NCI-H1694 (cell line): Measurements from ENCODE around the gene OR6C4.
"Not testable (repeated sequence)": the region's sequence is repeated elsewhere in the genome, so short reads cannot be mapped to it uniquely, and the experiment has no call there.

Experiments
- DNase-seq: peaks from one replicate; lab custom pipeline; 2025; lab: John Stamatoyannopoulos, UW

Gene OR6C4

DNA sequence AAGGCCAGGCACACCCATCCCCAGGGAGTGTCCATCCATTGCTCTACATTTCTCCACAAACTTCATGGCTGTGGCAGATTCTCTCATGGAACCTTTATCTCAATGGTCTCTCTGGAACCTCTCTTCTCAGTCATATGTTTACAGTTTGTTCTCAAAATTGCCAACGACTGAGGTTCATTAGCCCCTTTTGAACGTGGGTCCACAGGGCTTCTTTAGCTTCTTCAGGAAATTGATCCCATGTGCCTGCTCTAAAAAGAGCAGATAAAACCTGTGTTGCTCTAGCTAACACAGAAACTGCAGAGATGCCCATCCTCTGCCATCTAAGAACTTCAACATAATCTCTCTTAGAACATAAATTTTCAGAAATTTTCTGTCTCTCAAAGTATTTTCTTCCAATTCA, at the start of gene OR6C4:
Gene OR6C4 (plus strand): TSS at position 301 of the 400 bp plus-strand sequence. CDS start 1,625 bp downstream, outside the sequence.
- DNase-seq = no peak

DNA sequence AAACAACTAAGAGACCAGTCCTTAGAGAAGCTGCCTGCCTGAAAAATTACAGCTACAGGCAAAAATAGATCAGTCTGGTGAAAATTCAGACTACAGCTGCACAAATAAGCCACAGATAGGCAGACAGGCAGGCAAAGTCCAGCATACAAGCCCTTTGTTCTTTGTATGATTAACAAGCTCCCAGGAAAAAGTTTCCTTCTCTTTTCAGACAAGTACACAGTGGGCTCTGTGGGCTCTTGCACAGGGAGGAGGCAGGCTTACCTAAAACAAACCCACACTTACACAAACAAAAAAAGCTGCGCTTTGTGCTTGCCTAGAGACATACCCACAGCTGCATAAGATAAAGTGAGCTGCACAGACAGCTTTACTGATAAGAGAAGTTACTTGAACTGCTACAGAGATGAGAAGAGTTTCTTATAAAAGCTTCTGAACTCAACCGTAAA, 49.6 kb upstream of the OR6C4 start:
- DNase-seq = no peak

DNA sequence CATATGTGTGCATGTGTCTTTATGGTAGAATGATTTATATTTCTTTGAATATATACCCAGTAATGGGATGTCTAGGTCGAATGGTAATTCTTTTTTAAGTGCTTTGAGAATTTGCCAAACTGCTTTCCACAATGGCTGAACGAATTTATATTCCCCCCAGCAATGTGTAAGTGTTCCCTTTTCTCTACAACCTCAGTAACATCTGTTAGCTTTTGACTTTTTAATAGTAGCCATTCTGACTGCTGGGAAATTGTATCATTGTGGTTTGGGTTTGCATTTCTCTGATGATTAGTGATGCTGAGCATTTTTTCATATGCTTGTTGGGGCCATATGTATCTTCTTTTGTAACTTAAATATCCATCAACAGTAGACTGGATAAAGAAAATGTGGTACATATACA, 47.8 kb upstream of the OR6C4 start:
- DNase-seq = no peak

DNA sequence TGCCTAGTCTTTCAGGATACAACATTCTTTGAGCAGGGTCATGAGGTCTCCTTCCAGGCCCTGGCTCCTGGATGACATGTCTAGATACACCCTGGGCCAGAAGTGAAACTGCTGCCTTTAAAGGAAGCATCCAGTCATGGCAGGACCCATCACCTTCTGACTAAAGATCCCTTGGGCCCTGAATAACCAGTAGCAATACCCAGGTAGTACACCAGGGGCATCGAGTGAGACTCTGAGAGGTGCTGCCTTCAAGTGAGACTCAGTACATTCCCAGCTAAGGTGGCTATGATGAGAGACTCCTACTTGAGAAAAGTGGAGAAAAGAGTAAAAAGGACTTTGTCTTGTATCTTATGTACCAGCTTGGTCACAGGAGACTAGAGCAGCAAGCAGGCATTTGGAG, 33.7 kb upstream of the OR6C4 start:
- no peak for DNase-seq

DNA sequence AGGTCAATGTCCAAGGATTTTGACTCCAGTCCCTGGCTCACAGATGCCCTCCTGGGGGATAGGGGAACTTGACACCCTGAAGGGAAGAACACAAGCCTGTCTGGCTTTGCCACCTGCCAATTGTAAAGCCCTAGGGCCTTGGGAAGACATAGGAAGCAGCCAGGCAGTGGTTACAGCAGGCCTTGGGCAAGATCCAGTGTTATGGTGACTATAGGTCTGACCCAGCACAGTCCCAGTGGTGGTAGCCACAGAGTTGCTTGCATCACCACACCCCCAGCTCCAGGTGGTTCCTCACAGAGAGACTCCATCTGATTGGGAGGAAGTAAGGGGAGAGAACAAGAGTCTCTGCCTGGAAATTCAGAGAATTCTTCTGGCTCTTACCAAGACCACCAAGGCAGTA, 33.0 kb upstream of the OR6C4 start:
- no peak for DNase-seq

DNA sequence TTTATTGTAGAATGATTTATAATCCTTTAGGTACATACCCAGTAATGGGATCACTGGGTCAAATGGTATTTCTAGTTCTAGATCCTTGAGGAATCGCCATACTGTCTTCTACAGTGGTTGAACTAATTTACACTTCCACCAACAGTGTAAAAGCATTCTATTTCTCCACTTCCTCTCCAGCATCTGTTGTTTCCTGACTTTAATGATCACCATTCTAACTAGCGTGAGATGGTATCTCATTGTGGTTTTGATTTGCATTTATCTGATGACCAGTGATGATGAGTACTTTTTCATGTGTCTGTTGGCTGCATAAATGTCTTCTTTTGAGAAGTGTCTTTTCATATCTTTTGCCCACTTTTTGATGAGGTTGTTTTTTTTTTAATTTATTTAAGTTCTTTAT, 1.2 kb upstream of the OR6C4 start:
- DNase-seq = not testable (repeated sequence)

DNA sequence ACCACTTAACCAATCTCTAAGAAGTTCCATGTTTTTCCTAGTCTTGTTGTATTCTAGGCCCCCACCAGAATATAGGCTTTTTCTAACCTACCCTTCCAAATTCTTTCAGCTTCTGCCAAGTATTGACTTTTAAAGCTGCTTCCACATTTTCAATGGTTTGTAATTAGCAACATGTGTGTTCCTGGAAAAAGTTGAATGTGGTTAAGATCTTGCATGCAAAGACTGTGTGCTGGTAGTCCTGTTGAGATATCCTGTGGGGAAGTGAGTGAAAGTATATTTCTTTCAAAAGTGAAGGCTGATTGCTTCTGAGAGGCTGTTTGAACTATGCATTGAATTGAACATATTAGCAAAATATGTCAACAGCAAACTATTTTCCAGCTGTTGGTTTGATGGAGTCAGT, 646 bp upstream of the OR6C4 start:
- DNase-seq = no peak

DNA sequence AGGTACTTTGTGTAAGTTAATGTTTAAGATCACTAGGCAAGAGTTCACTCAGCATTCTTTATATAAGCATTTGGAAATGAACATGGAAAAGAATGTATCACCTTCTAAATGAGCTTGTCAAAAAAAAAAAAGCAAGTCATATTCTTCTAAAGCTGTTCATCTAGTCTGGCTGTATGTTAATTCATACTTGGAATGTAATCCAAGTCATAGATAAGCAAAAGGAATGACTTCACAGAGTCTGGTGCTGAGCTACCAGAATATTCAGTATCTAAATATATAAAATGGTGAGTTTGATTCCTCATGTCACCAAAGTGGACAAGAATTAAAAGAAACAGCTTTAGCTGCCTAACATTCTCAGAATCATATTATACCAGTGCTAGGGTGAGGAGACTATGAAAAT, 4.9 kb downstream of the OR6C4 start:
- no peak for DNase-seq

DNA sequence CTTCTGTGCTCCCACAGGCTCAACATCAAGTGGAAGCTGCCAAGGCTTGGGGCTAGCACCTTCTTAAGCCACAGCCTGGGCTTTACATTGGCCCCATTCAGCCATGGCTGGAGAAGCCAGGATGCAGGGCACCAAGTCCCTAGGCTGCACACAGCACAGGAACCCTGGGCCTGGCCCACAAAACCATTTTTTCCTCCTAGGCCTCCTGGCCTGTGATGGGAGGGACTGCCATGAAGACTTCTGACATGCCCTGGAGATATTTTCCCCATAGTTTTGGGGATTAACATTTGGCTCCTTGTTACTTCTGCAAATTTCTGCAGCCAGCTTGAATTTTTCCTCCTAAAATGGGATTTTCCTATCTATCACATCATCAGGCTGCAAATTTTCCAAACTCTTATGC, 20.7 kb downstream of the OR6C4 start:
- DNase-seq = not testable (repeated sequence)

DNA sequence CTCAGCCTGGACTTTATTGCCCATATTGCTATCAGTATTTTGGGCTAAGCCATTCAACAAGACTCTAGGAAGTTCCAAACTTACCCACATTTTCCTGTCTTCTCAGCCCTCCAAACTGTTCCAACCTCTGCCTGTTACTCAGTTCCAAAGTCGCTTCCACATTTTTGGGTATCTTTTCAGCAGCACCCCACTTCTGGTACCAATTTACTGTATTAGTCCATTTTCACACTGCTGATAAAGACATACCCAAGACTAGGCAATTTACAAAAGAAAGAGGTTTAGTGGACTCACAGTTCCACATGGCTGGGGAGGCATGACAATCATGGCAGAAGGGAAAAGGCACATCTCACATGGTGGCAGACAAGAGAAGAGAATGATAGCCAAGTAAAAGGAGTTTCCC, 21.3 kb downstream of the OR6C4 start:
- DNase-seq = not testable (repeated sequence)

DNA sequence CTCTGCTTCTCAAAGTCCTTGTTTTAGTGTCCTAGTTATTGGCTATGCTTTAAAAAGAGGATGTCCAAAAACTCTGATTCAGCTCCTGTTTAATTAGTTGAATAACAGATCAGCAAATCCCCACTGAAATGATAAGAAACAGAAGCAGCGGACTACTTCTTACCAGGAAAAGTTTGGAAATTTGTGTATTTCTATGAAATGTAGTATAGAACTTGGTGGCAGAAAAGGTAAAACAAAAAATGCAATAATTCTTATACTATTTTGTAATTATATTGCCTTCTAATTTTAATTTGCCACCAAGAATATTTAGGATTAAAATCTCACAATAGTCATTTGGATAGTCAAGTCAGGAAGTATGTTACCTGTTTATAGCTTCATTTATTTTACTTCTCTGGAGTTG, 22.8 kb downstream of the OR6C4 start, which contains the start of gene OR2AP1:
Gene OR2AP1 (plus strand): TSS at position 301 of the 400 bp plus-strand sequence. CDS start 1,947 bp downstream, outside the sequence.
- DNase-seq = no peak

DNA sequence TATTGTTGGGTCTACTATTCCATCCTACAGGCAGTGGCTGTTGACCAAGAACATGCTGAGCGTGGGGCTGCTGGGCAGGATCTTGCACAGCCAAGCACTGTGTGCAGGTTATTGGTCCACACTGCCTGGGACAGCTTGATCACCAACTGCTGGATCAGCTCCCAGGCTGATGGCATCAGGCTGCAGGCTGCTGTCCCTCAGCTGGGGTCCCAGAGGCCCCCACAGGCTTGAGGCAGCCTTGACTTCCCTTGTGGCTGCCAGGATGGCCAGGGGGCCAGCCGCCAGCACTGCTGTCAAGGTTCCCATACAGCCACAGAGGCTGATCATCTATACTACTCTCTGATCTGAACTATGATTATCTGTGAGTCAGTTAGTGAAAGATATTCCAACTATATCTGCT, 32.7 kb downstream of the OR6C4 start:
- DNase-seq = no peak

DNA sequence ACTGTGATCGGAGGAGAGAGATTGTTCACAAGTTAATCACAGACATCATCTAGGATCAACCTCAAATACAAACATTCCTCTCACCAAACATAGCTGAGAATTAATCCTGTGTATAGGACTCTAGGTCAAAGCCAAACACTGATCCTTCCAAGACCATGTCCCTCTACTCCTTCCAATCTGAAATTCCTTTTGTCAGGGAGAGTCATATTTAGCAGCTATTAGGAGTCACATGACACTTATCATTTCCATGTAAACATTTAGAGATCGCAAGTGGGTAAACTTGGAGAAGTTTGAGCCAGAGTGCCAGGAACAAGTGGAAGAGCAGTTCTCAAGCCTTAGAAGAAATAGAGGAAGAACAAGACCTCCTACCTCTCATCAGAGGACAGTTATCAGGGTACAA, 36.4 kb downstream of the OR6C4 start:
- DNase-seq = no peak

DNA sequence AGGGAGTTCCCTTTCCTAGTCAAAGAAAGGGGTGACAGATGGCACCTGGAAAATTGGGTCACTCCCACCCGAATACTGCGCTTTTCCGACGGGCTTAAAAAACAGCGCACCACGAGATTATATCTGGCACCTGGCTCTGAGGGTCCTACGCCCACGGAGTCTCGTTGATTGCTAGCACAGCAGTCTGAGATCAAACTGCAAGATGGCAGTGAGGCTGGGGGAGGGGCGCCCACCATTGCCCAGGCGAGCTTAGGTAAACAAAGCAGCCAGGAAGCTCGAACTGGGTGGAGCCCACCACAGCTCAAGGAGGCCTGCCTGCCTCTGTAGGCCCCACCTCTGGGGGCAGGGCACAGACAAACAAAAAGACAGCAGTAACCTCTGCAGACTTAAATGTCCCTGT, 40.8 kb downstream of the OR6C4 start:
- DNase-seq = not testable (repeated sequence)
